Activated B cell treated with CpG ODN at 0.5 μM for 24 hours (primary cell): ENCODE measurements around the gene POLR2I. TPM values are rescaled to one million over a fixed set of nuclear protein-coding genes. Genes with fewer than 3 reads are reported as not detected.

ENCODE experiments used
- ATAC-seq: fragments of 200-7000 bp; cut with Tn5 transposase; one replicate; pipeline ENCODE4 v1.10.0; 2021; ENCODE audit warnings: low read depth, mild to moderate bottlenecking, moderate library complexity
- CTCF ChIA-PET: fragments of 350-600 bp; sonication (Branson Sonifier 250); formaldehyde crosslinking; loops from one replicate; lab custom pipeline; 2021; ENCODE audit warnings: antibody characterized with exemption; lab: Charles Lee
- POLR2A ChIA-PET: fragments of 350-600 bp; sonication (Branson Sonifier 250); formaldehyde crosslinking; loops from one replicate; lab custom pipeline; 2021; ENCODE audit warnings: antibody characterized with exemption; lab: Charles Lee
- DNase-seq: peaks from one replicate; pipeline ENCODE4 v3.0.0; 2022
- H3K27ac Mint-ChIP-seq: one replicate; pipeline ENCODE4 v1.8.0; 2020; ENCODE audit warnings: mixed read lengths
- H3K27me3 Mint-ChIP-seq: one replicate; pipeline ENCODE4 v1.8.0; 2021; ENCODE audit warnings: mixed read lengths
- H3K36me3 Mint-ChIP-seq: one replicate; pipeline ENCODE4 v1.8.0; 2021; ENCODE audit warnings: low read depth, mixed read lengths
- H3K4me1 Mint-ChIP-seq: one replicate; pipeline ENCODE4 v1.8.0; 2021; ENCODE audit warnings: mixed read lengths
- H3K4me3 Mint-ChIP-seq: one replicate; pipeline ENCODE4 v1.8.0; 2020; ENCODE audit warnings: mild to moderate bottlenecking, mixed read lengths
- H3K9me3 Mint-ChIP-seq: one replicate; pipeline ENCODE4 v1.8.0; 2020; ENCODE audit warnings: mixed read lengths
- intact Hi-C: fragments of 100-400 bp; cut with micrococcal nuclease; formaldehyde crosslinking; loops from one replicate; pipeline ENCODE4 v1.15.1; 2024
- total RNA-seq: library from RNA; stranded (reverse); gene quantifications from 2 replicates; pipeline ENCODE4 v1.2.3, GENCODE V29; 2022
- TF ChIP-seq, protein P1 (sequence below): fragments of 200-600 bp; IDR thresholded peaks from one replicate; pipeline ENCODE4 v1.8.0; 2022; ENCODE audit warnings: antibody characterized with exemption, mild to moderate bottlenecking

The POLR2I gene
- total RNA-seq, 1 donor from 2014 or later = 46.6 TPM

DNA sequence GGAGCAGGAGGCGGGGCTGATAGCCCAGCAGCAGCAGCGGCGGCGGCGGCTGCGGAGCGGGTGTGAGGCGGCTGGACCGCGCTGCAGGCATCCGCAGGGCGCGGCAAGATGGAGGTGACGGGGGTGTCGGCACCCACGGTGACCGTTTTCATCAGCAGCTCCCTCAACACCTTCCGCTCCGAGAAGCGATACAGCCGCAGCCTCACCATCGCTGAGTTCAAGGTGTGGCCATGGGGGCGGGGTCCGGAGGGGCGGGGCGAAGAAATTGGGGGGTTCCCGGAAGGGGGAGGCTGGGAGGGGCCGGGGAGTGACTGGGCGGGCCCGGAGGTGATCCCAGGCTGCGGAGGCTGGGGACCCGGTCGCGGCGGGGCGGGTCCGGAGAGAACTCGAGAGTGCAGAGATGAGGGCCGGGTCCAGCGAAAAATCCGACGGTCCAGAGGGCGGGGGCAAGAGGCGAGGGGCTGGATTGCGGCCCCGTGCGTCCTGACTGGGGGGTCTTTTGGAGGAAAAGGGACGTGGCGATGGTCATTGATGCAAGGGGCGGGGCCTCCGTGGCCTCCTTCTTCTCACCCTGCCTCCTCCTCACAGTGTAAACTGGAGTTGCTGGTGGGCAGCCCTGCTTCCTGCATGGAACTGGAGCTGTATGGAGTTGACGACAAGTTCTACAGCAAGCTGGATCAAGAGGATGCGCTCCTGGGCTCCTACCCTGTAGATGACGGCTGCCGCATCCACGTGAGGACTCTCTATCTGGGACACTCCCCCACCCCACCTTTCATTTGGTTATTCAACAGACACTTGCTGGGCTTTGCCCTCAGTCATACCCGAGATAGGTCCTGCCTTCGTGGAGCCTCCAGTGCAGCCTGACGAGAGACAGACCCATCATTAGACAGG lies 1.0 kb upstream of the POLR2I start, which contains the start of gene TBCB:
Gene TBCB (plus strand): TSS at position 16 of the 891 bp plus-strand sequence. CDS start 93 bp downstream, at position 109.
- ATAC-seq = peak; percentile 53
- TF ChIP-seq, protein P1, sequence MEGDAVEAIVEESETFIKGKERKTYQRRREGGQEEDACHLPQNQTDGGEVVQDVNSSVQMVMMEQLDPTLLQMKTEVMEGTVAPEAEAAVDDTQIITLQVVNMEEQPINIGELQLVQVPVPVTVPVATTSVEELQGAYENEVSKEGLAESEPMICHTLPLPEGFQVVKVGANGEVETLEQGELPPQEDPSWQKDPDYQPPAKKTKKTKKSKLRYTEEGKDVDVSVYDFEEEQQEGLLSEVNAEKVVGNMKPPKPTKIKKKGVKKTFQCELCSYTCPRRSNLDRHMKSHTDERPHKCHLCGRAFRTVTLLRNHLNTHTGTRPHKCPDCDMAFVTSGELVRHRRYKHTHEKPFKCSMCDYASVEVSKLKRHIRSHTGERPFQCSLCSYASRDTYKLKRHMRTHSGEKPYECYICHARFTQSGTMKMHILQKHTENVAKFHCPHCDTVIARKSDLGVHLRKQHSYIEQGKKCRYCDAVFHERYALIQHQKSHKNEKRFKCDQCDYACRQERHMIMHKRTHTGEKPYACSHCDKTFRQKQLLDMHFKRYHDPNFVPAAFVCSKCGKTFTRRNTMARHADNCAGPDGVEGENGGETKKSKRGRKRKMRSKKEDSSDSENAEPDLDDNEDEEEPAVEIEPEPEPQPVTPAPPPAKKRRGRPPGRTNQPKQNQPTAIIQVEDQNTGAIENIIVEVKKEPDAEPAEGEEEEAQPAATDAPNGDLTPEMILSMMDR = no peak
- intact Hi-C loops = loop anchor here (1.0 to 10.0 kb wide), 11 partner anchors 13 to 1539 kb away; partner anchors contain the start of genes ALKBH6, COX6B1, ETV2 and IGFLR1
- H3K9me3 Mint-ChIP-seq = no peaks in the 10 kb centered on the region
- POLR2A ChIA-PET = interaction anchor here (0.7 to 2.2 kb wide), 21 partner anchors 9 to 1255 kb away, joined by 3 to 28 read pairs (median 5); partner anchors contain the start of genes ALKBH6, CAPNS1, COX6B1 and LIN37
- H3K27ac Mint-ChIP-seq = peak within 1 kb of the TSS; percentile 97
- H3K27me3 Mint-ChIP-seq = no peaks in the 10 kb centered on the region
- H3K4me1 Mint-ChIP-seq = peaks cover 43% of the 10 kb centered on the region
- H3K4me3 Mint-ChIP-seq = peak within 1 kb of the TSS; percentile 92
- CTCF ChIA-PET = interaction anchor here (0.8 to 1.9 kb wide), 3 partner anchors 12 to 157 kb away, joined by 3 to 8 read pairs (median 5); no protein-coding TSS in a partner anchor
- H3K36me3 Mint-ChIP-seq = peaks cover 76% of the 10 kb centered on the region
- no peak for DNase-seq

DNA sequence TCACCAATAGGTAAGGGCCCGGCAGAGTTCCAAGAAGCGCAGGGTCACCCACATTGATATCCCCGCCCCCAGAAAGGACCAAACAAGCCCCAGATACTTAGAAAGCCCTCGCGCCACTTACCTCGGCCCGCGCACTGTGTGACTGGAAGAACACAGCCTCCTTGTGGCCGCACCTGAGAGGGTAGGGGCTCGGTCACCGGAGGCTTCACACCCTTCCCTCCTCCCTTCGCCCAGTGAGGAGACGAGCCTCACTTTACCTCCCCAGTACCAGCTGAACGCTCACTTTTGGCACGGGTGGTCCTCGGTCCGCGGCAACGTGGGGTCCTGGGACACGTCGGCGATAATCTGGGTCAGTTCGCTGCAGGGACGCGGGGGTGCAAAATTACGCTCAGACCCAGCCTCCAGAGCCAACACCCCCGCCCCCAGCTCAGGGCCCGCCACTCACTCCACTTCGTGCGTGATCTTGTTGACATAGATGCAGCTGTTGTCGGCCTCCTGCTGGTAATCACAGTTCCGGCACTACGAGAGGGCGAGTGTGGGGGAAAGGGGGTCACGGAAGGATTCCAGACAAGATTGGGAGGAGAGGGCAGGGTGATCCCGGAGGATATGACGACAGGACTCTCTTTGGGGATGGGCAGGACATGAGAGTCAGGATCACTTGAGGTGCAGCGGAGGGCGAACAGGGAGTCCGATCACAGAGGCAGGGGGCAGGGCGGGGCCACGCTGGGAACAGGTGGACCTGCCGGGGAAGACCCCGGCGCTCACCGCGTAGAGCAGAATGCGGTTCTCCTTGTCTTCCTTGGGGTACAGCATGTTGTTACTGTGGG lies 568 bp downstream of the POLR2I start:
- Mint-ChIP-seq H3K36me3 (peaks cover 61% of the 10 kb centered on the region), H3K27me3 (no peaks in the 10 kb centered on the region), H3K4me1 (peaks cover 43% of the 10 kb centered on the region), H3K4me3 (peak overlapping the region; percentile 92), H3K27ac (peak overlapping the region; percentile 97), H3K9me3 (no peaks in the 10 kb centered on the region)
- intact Hi-C loops = loop anchor here (10.0 kb wide), 4 partner anchors 179 to 1541 kb away; partner anchors contain the start of genes COX6B1, ETV2, IGFLR1 and LIN37
- DNase-seq = no peak
- TF ChIP-seq, protein P1 = no peak
- no peak for ATAC-seq
- ChIA-PET CTCF (interaction anchor here (0.8 to 1.9 kb wide), 2 partner anchors 14 to 155 kb away, joined by 3 to 8 read pairs; no protein-coding TSS in a partner anchor), POLR2A (interaction anchor here (0.6 to 2.2 kb wide), 16 partner anchors 10 to 1257 kb away, joined by 3 to 28 read pairs (median 5); partner anchors contain the start of genes ALKBH6, CAPNS1, COX6B1 and LIN37)

DNA sequence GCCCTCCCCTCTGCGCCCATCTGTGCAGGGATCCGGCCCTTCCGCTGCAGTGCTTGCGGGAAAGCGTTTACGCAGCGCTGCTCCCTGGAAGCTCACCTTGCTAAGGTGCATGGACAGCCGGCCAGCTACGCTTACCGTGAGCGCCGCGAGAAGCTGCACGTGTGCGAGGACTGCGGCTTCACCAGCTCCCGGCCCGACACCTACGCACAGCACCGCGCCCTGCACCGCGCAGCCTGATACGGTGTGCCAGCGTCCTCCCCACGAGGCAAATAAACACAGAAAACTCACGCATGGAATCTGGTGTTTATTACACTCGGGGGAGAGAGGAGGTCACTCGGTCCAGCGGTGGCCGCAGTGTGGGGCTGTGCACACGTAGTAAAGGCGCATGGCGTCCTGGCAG lies 1.2 kb downstream of the POLR2I start:
- POLR2A ChIA-PET = interaction anchor here (0.7 to 1.6 kb wide), 3 partner anchors 26 to 118 kb away, joined by 4 to 8 read pairs (median 4); partner anchors contain the start of genes CAPNS1, SDHAF1 and THAP8
- H3K27me3 Mint-ChIP-seq = no peaks in the 10 kb centered on the region
- no peak for DNase-seq
- TF ChIP-seq, protein P1 = no peak
- intact Hi-C loops = loop anchor here (10.0 kb wide), 4 partner anchors 179 to 1541 kb away; partner anchors contain the start of genes COX6B1, ETV2, IGFLR1 and LIN37
- CTCF ChIA-PET = interaction anchor here (1.9 kb wide), 1 partner anchor 15 kb away, joined by 8 read pairs; no protein-coding TSS in a partner anchor
- no peaks in the 10 kb centered on the region for H3K9me3 Mint-ChIP-seq
- no peak for ATAC-seq
- H3K27ac Mint-ChIP-seq = peak overlapping the region; percentile 97
- peaks cover 43% of the 10 kb centered on the region for H3K4me1 Mint-ChIP-seq
- H3K36me3 Mint-ChIP-seq = peaks cover 55% of the 10 kb centered on the region
- H3K4me3 Mint-ChIP-seq = peak overlapping the region; percentile 92

DNA sequence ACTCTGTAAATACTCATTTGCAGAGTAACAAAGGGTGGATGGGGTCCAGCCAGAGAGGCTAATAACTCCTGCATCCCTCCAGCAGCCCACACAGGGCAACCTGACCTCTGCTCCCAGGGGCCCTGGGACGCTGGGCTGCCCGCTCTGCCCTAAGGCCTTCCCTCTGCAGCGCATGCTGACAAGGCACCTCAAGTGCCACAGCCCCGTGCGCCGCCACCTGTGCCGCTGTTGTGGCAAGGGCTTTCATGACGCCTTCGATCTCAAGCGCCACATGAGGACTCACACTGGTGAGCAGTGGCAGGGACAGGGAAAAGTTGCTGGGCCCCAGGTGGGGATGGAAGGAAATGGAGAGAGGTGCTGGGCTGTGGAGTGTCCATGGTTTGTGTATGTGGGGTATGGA lies 2.0 kb downstream of the POLR2I start:
- H3K36me3 Mint-ChIP-seq = peaks cover 49% of the 10 kb centered on the region
- ChIA-PET POLR2A (interaction anchor here (1.6 kb wide), 1 partner anchor 59 kb away, joined by 4 read pairs; the partner anchor contains the start of gene THAP8), CTCF (no interaction called here)
- H3K4me1 Mint-ChIP-seq = peaks cover 39% of the 10 kb centered on the region
- no peaks in the 10 kb centered on the region for H3K27me3 Mint-ChIP-seq
- intact Hi-C loops = loop anchor here (10.0 kb wide), 4 partner anchors 178 to 1542 kb away; partner anchors contain the start of genes COX6B1, ETV2, IGFLR1 and LIN37
- DNase-seq (no peak), ATAC-seq (no peak)
- TF ChIP-seq, protein P1 = no peak
- peak overlapping the region; percentile 92 for H3K4me3 Mint-ChIP-seq
- H3K9me3 Mint-ChIP-seq = no peaks in the 10 kb centered on the region
- H3K27ac Mint-ChIP-seq = peak overlapping the region; percentile 36
